IMR-90 (cell line): Measurements from ENCODE around the gene PBXIP1. TPM values are rescaled to one million over a fixed set of nuclear protein-coding genes. Genes with fewer than 3 reads are reported as not detected.

ENCODE experiments used
- ATAC-seq: fragments of 200-7000 bp; cut with Tn5 transposase; 2 replicates; pipeline ENCODE4 v1.9.1; 2020; ENCODE audit warnings: low read depth, mild to moderate bottlenecking, moderate library complexity
- BruUV-seq: library from RNA; stranded (reverse); fragments of 400-500 nt; replicated peaks from 2 replicates; lab custom pipeline; 2021; lab: Mats Ljungman, UMichigan
- CTCF ChIA-PET: fragments of 300-600 bp; formaldehyde crosslinking; extraction: SDS; loops from one replicate; lab custom pipeline; 2021; ENCODE audit warnings: antibody characterized with exemption; lab: Yijun Ruan, JAX
- POLR2A ChIA-PET: fragments of 300-600 bp; sonication (Branson Sonifier 250); formaldehyde crosslinking; loops from one replicate; lab custom pipeline; 2022; ENCODE audit warnings: antibody characterized with exemption; ENCODE audit not compliant: unreplicated experiment; lab: Charles Lee
- DNase-seq: peaks from one replicate; pipeline ENCODE4 v3.0.0; 2013
- H2AFZ ChIP-seq: replicated peaks from 2 replicates; pipeline ENCODE3; 2013; ENCODE audit warnings: low read length, mild to moderate bottlenecking; ENCODE audit not compliant: poor library complexity
- H2AK5ac ChIP-seq: 2 replicates; pipeline ENCODE4 v1.6.1; 2013; ENCODE audit warnings: low read depth, low read length, inconsistent platforms
- H2AK9ac ChIP-seq: replicated peaks from 2 replicates; pipeline ENCODE3; 2013; ENCODE audit warnings: mild to moderate bottlenecking, low read depth, low read length, moderate library complexity; ENCODE audit not compliant: poor library complexity
- H2BK120ac ChIP-seq: 2 replicates; pipeline ENCODE4 v1.6.1; 2013; ENCODE audit warnings: low read depth, low read length, inconsistent platforms
- H2BK15ac ChIP-seq: 3 replicates; pipeline ENCODE4 v1.6.1; 2013; ENCODE audit warnings: low read depth, low read length, inconsistent platforms
- H2BK20ac ChIP-seq: 2 replicates; pipeline ENCODE4 v1.6.1; 2013; ENCODE audit warnings: low read depth, mild to moderate bottlenecking, inconsistent platforms, low read length, moderate library complexity
- H2BK5ac ChIP-seq: 2 replicates; pipeline ENCODE4 v1.6.1; 2013; ENCODE audit warnings: mild to moderate bottlenecking, low read depth, low read length, inconsistent platforms; ENCODE audit not compliant: poor library complexity, severe bottlenecking
- H3K14ac ChIP-seq: replicated peaks from 2 replicates; pipeline ENCODE4 v1.6.1; 2013; ENCODE audit warnings: low read depth, low read length, inconsistent platforms
- H3K18ac ChIP-seq: 2 replicates; pipeline ENCODE4 v1.6.1; 2013; ENCODE audit warnings: low read depth, low read length, control low read depth
- H3K23ac ChIP-seq: 2 replicates; pipeline ENCODE4 v1.6.1; 2013; ENCODE audit warnings: low read depth, low read length, inconsistent platforms
- H3K27ac ChIP-seq: 2 replicates; pipeline ENCODE4 v1.5.1; 2013; ENCODE audit warnings: mild to moderate bottlenecking, control low read depth, low read length; ENCODE audit not compliant: insufficient read depth
- H3K27me3 ChIP-seq: 2 replicates; pipeline ENCODE4 v1.6.1; 2013; ENCODE audit warnings: low read length; ENCODE audit not compliant: control insufficient read depth, insufficient read depth
- H3K36me3 ChIP-seq: 2 replicates; pipeline ENCODE4 v1.6.1; 2013; ENCODE audit warnings: low read length, mixed read lengths; ENCODE audit not compliant: control insufficient read depth, insufficient read depth
- H3K4ac ChIP-seq: 2 replicates; pipeline ENCODE4 v1.6.1; 2013; ENCODE audit warnings: low read depth, low read length, inconsistent platforms
- H3K4me1 ChIP-seq: 2 replicates; pipeline ENCODE4 v1.6.1; 2013; ENCODE audit warnings: low read length, mixed read lengths; ENCODE audit not compliant: control insufficient read depth, insufficient read depth
- H3K4me2 ChIP-seq: 2 replicates; pipeline ENCODE4 v1.6.1; 2013; ENCODE audit warnings: low read depth, mild to moderate bottlenecking, control low read depth, low read length, moderate library complexity
- H3K4me3 ChIP-seq: 2 replicates; pipeline ENCODE4 v1.5.1; 2013; ENCODE audit warnings: low read depth, mild to moderate bottlenecking, control low read depth, low read length, moderate library complexity; ENCODE audit not compliant: insufficient read depth
- H3K56ac ChIP-seq: 2 replicates; pipeline ENCODE4 v1.6.1; 2013; ENCODE audit warnings: low read length, inconsistent platforms; ENCODE audit not compliant: insufficient read depth; ENCODE audit errors: extremely low read depth
- H3K79me1 ChIP-seq, 2 experiments: 2 replicates each; pipeline ENCODE4 v1.6.1; 2013; ENCODE audit warnings: low read length in 2 of 2, inconsistent platforms in 1 of 2, low read depth in 1 of 2
- H3K9ac ChIP-seq: 2 replicates; pipeline ENCODE4 v1.6.1; 2013; ENCODE audit warnings: low read depth, low read length, control low read depth
- H3K9me1 ChIP-seq: 2 replicates; pipeline ENCODE4 v1.6.1; 2013; ENCODE audit warnings: low read length, inconsistent platforms; ENCODE audit not compliant: insufficient read depth
- H3K9me3 ChIP-seq: 2 replicates; pipeline ENCODE4 v1.6.1; 2013; ENCODE audit warnings: low read length; ENCODE audit not compliant: control insufficient read depth, insufficient read depth
- H4K20me1 ChIP-seq: 2 replicates; pipeline ENCODE4 v1.6.1; 2013; ENCODE audit warnings: low read length, inconsistent platforms; ENCODE audit not compliant: insufficient read depth
- H4K5ac ChIP-seq: 2 replicates; pipeline ENCODE4 v1.6.1; 2013; ENCODE audit warnings: mild to moderate bottlenecking, low read depth, low read length, control low read depth
- H4K8ac ChIP-seq, 2 experiments: 2 replicates each; pipeline ENCODE4 v1.6.1; 2013; ENCODE audit warnings: low read depth in 2 of 2, low read length in 2 of 2, control low read depth in 1 of 2, inconsistent platforms in 1 of 2
- H4K91ac ChIP-seq: 2 replicates; pipeline ENCODE4 v1.6.1; 2013; ENCODE audit warnings: low read depth, low read length, inconsistent platforms; ENCODE audit not compliant: insufficient read depth
- FOS ChIP-seq: fragments of 150-350 bp; IDR thresholded peaks from 2 replicates; pipeline ENCODE4 v1.6.1; 2016; ENCODE audit warnings: low read depth, low read length
- POLR2A ChIP-seq: IDR thresholded peaks from 2 replicates; pipeline ENCODE4 v1.6.1; 2012; ENCODE audit warnings: mild to moderate bottlenecking, low read depth, low read length
- WGBS, 2 experiments: methylation state at CpG; one replicate each; pipeline versions ENCODE4 v1.1.5 to v1.1.7; 2013; ENCODE audit warnings: missing lambda C conversion rate in 2 of 2; ENCODE audit not compliant: insufficient read length in 1 of 2; ENCODE audit errors: extremely low coverage in 2 of 2; 5-methylcytosine and 5-hydroxymethylcytosine counted together
- dilution Hi-C: fragments of 300-500 bp; cut with HindIII; formaldehyde crosslinking; loops from one replicate; pipeline ENCODE4 v1.14.3; 2018; ENCODE audit warnings: low sequenced_read_pairs; ENCODE audit not compliant: unreplicated experiment
- in situ Hi-C: fragments of 300-500 bp; cut with MboI; formaldehyde crosslinking; loops from 3 replicates; pipeline ENCODE4 v1.14.3; 2019; ENCODE audit warnings: low sequenced_read_pairs, inconsistent platforms, mixed read lengths
- intact Hi-C: fragments of 100-400 bp; cut with micrococcal nuclease; formaldehyde crosslinking; loops from 2 replicates; pipeline ENCODE4 v1.10.0; 2022
- polyA plus RNA-seq, 3 experiments: library from polyadenylated mRNA; depleted of rRNA; stranded (reverse); fragments of >200 nt; gene quantifications; 2 replicates each; pipeline ENCODE4 v1.2.3, GENCODE V29; 2012; ENCODE audit warnings: low replicate concordance in 1 of 3
- total RNA-seq: library from RNA; depleted of rRNA; stranded (reverse); fragments of >200 nt; gene quantifications from 2 replicates; pipeline ENCODE4 v1.2.3, GENCODE V29; 2012

PBXIP1 gene
- total and polyA plus RNA-seq, 2 of the 4 experiments (the other 2 are of a cell fraction), result 28.3 to 44.2 TPM

GRCh38 chr1:154956544-154956941 is 644 bp upstream of the PBXIP1 start:
- H4K8ac ChIP-seq, result peak overlapping the region; percentile 71 to 85
- no peak overlapping the region for H3K18ac ChIP-seq
- no TSS peak for BruUV-seq
- ChIA-PET POLR2A (interaction anchor here (0.9 to 1.2 kb wide), 2 partner anchors 20 to 61 kb away, joined by 4 to 7 read pairs; partner anchors contain the start of gene PMVK), CTCF (interaction anchor here (0.8 to 1.5 kb wide), 4 partner anchors 7 to 217 kb away, joined by 3 to 7 read pairs (median 4); partner anchors contain the start of gene KRTCAP2)
- H3K4ac ChIP-seq, result peak overlapping the region; percentile 26
- H3K9ac ChIP-seq, result peak overlapping the region; percentile 74
- no peaks in the 10 kb centered on the region for H3K27me3 ChIP-seq
- peaks cover 18 to 58% of the 10 kb centered on the region in 2 experiments; a peak in 3 of 4 replicates for H3K79me1 ChIP-seq
- H4K5ac ChIP-seq, result peak overlapping the region; percentile 70
- H2AFZ ChIP-seq, result peak overlapping the region; percentile 86
- no peak overlapping the region for H3K56ac ChIP-seq
- WGBS, 2 experiments, result no CpG with 5 or more reads among the region's 6 CpGs
- no peak overlapping the region; the same call in 1 of the 2 replicates for H3K23ac ChIP-seq
- no peak overlapping the region for H2BK120ac ChIP-seq
- dilution Hi-C loops (no loop called here), in situ Hi-C loops (loop anchor here (10.0 kb wide), 1 partner anchor 98 kb away; the partner anchor contains the start of gene ADAM15), intact Hi-C loops (loop anchor here (1.0 to 5.0 kb wide), 2 partner anchors 61 to 106 kb away; partner anchors contain the start of gene EFNA4)
- peak overlapping the region; percentile 59; the same call in 1 of the 2 replicates for H3K4me3 ChIP-seq
- H3K27ac ChIP-seq, result peak overlapping the region; percentile 29
- peak overlapping the region; percentile 15; the same call in 1 of the 2 replicates for H2AK5ac ChIP-seq
- H3K4me1 ChIP-seq, result peaks cover 15% of the 10 kb centered on the region
- H3K14ac ChIP-seq, result 0 out of 2 replicates have a peak overlapping the region, but pooled peaks have one; percentile 5
- peak overlapping the region; percentile 33; the same call in 1 of the 2 replicates for H4K91ac ChIP-seq
- DNase-seq (no peak), ATAC-seq (no peak)
- peaks cover 17% of the 10 kb centered on the region for H4K20me1 ChIP-seq
- TF ChIP-seq FOS (no peak), POLR2A (no peak)
- peaks cover 9% of the 10 kb centered on the region for H3K9me1 ChIP-seq
- no peak overlapping the region for H2BK15ac ChIP-seq
- H2BK20ac ChIP-seq, result no peak overlapping the region
- peaks cover 10% of the 10 kb centered on the region for H3K36me3 ChIP-seq
- peak overlapping the region; percentile 92 for H3K4me2 ChIP-seq
- no peak overlapping the region for H2BK5ac ChIP-seq
- no peaks in the 10 kb centered on the region for H3K9me3 ChIP-seq
- peak overlapping the region; percentile 81 for H2AK9ac ChIP-seq
